ENCODE results near the gene MUSTN1. TPM values are rescaled to one million over a fixed set of nuclear protein-coding genes. Genes with fewer than 3 reads are reported as not detected.

The MUSTN1 gene
- total RNA-seq, 2 experiments from 2014 or later, result not detected

- intact Hi-C loops (cut with micrococcal nuclease), result no loop called here
- Mint-ChIP-seq H3K36me3 (ENCODE audit: low read depth) (peaks cover 2% of the 10 kb centered on the region), H3K27ac (no peak overlapping the region), H3K27me3 (no peaks in the 10 kb centered on the region), H3K9me3 (no peaks in the 10 kb centered on the region), H3K4me1 (ENCODE audit: low read depth) (no peaks in the 10 kb centered on the region), H3K4me3 (no peak overlapping the region)
- no peak for TF ChIP-seq CTCF (IDR thresholded peaks at IDR 0.05)
- DNase-seq (no peak), ATAC-seq (no peak)
- CTCF ChIA-PET, result interaction anchor here (0.9 to 3.6 kb wide), 6 partner anchors 11 to 139 kb away, joined by 3 to 11 read pairs (median 4); no protein-coding TSS in a partner anchor
- POLR2A ChIA-PET, result no interaction called here
Observed at GRCh38 chr3:52848617-52849016, 13.8 kb upstream of the MUSTN1 start.

GRCh38 chr3:52847726-52848125 is 12.9 kb upstream of the MUSTN1 start:
- DNase-seq, result no peak
- Mint-ChIP-seq H3K4me3 (no peak overlapping the region), H3K27ac (no peak overlapping the region), H3K9me3 (no peaks in the 10 kb centered on the region), H3K4me1 (ENCODE audit: low read depth) (no peaks in the 10 kb centered on the region), H3K27me3 (no peaks in the 10 kb centered on the region), H3K36me3 (ENCODE audit: low read depth) (peaks cover 2% of the 10 kb centered on the region)
- no peak for TF ChIP-seq CTCF (IDR thresholded peaks at IDR 0.05)
- CTCF ChIA-PET, result interaction anchor here (1.2 to 3.6 kb wide), 5 partner anchors 10 to 138 kb away, joined by 3 to 11 read pairs (median 5); no protein-coding TSS in a partner anchor
- POLR2A ChIA-PET, result no interaction called here
- no peak for ATAC-seq
- intact Hi-C loops (cut with micrococcal nuclease), result no loop called here

GRCh38 chr3:52847241-52847640 is 12.4 kb upstream of the MUSTN1 start:
- Mint-ChIP-seq H3K36me3 (ENCODE audit: low read depth) (peaks cover 2% of the 10 kb centered on the region), H3K27ac (no peak overlapping the region)
- intact Hi-C loops (cut with micrococcal nuclease), result no loop called here

GRCh38 chr3:52846432-52846965 is 11.7 kb upstream of the MUSTN1 start:
- DNase-seq (no peak), ATAC-seq (no peak)
- H3K4me3 Mint-ChIP-seq, result no peak overlapping the region
- ChIA-PET CTCF (interaction anchor here (0.6 to 3.6 kb wide), 14 partner anchors 9 to 349 kb away, joined by 3 to 11 read pairs (median 3); no protein-coding TSS in a partner anchor), POLR2A (interaction anchor here (0.6 kb wide), 1 partner anchor 75 kb away, joined by 3 read pairs; no protein-coding TSS in a partner anchor)
- intact Hi-C loops (cut with micrococcal nuclease), result no loop called here
- no peak overlapping the region for H3K27ac Mint-ChIP-seq
- no peaks in the 10 kb centered on the region for H3K4me1 Mint-ChIP-seq (ENCODE audit: low read depth)
- TF ChIP-seq CTCF (IDR thresholded peaks at IDR 0.05), result no peak
- H3K27me3 Mint-ChIP-seq, result no peaks in the 10 kb centered on the region
- H3K9me3 Mint-ChIP-seq, result no peaks in the 10 kb centered on the region
- H3K36me3 Mint-ChIP-seq (ENCODE audit: low read depth), result peaks cover 2% of the 10 kb centered on the region

More at GRCh38 chr3:52847241-52847640, 12.4 kb upstream of the MUSTN1 start:
- DNase-seq (no peak), ATAC-seq (no peak)
- H3K4me3 Mint-ChIP-seq, result no peak overlapping the region
- no peaks in the 10 kb centered on the region for H3K27me3 Mint-ChIP-seq
- no peak for TF ChIP-seq CTCF (IDR thresholded peaks at IDR 0.05)
- CTCF ChIA-PET, result interaction anchor here (1.6 to 3.6 kb wide), 3 partner anchors 27 to 139 kb away, joined by 3 to 11 read pairs (median 3); no protein-coding TSS in a partner anchor
- no peaks in the 10 kb centered on the region for H3K9me3 Mint-ChIP-seq
- H3K4me1 Mint-ChIP-seq (ENCODE audit: low read depth), result no peaks in the 10 kb centered on the region
- POLR2A ChIA-PET, result no interaction called here

- ChIA-PET CTCF (interaction anchor here (0.9 to 3.6 kb wide), 14 partner anchors 8 to 349 kb away, joined by 3 to 11 read pairs (median 3); no protein-coding TSS in a partner anchor), POLR2A (no interaction called here)
- Mint-ChIP-seq H3K4me3 (no peak overlapping the region), H3K9me3 (no peaks in the 10 kb centered on the region), H3K4me1 (ENCODE audit: low read depth) (no peaks in the 10 kb centered on the region), H3K27ac (no peak overlapping the region), H3K27me3 (no peaks in the 10 kb centered on the region), H3K36me3 (ENCODE audit: low read depth) (peaks cover 4% of the 10 kb centered on the region)
- peak; percentile 54 for TF ChIP-seq CTCF (IDR thresholded peaks at IDR 0.05)
- DNase-seq (peak; percentile 39), ATAC-seq (no peak)
- intact Hi-C loops (cut with micrococcal nuclease), result no loop called here
Observed at GRCh38 chr3:52845691-52846431, 11.0 kb upstream of the MUSTN1 start.
